ENCODE measurements around the gene ONECUT3.
A peak's percentile ranks its signal among the peaks of the same experiment; 100 is the strongest.
"Not testable (repeated sequence)": the region's sequence is repeated elsewhere in the genome, so short reads cannot be mapped to it uniquely, and the experiment has no call there.

The ONECUT3 gene

DNA sequence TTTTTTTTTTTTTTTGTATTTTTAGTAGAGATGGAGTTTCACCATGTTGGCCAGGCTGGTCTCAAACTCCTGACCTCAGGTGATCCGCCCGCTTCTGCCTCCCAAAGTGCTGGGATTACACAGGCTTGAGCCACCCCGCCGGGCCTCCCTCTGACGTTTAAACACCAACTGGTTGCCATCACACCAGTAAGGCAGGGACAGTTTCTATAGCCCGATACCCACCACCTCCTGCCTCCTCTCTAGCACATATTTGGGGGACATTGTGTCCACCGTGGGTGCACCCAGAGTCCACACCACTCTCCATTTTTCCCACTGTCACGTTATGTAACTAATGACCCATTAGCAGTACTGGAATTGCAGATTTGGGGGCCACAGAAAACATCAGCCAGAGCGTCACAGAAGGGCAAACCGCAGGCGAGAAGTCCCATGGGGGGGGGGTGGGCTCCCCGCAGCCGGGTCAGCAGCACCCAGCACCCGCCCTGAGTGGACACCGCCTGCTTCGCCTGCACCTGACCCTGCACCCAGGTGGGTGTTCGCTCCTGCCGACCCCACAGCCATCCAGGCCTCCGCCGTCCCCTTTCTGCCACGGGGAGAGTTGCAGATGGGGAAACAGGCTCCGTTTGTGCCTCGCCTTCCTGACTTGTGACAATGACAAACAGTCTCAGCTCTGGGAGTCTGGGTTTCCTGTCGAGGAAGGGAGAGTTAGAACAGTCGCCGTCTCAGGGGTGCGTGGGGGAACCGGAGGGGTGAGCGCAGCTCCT is 3.6 kb downstream of the ONECUT3 start:
- DNase-seq: no peak

DNA sequence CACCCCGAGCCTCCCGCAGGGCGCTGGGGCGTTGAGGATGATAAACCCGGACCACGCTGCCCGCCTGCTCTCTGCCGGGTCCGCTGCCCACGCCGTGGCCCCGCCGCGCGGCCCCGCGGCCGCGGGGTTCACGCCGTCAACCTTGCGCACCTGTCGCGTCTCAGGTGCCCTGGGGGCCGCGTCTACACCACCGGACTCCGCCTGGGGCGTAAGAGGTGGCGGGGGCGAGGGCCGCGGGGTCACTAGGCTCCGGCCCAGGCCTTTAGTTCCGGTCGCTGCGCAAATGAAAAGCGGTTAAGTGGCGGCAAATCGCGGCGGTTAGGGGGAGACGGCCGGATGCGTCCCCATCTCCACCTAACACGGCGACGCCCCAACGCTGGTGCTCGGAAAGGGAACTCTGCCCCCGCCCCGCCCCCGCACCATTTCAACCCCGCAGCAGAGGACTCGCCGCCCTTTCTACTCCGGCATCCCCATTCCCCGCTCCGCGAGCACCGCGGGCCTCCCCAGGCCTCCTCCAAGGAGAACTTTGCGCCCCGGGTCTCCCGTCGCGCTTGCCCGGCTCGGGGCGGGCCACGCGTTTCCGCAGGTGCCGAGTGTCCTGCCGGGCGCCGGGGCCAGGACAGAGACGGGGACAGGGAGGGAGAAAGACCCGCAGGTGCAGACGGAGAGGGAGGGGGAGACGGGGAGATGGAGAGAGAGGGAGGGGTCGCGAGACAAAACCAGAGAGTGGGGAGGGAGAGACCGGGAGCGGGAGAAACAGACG is 4.3 kb downstream of the ONECUT3 start:
- no peak for DNase-seq

DNA sequence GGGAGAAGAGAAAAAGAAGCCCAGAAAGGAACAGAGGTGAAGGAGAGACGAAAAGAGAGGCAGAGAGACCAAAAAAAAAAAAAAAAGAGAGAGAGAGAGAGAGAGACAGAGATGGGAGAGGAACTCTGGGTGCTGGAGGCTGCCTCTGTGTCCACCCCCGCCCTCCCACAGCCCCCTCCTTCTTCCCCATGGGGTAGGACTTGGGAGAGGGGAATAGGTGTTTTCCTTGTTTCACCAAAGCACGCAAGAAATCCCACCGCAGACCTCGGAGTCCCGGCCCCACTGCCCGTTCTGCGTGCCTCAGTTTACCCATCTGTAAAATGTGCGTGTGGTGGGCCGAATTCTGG is 4.9 kb downstream of the ONECUT3 start:
- DNase-seq: no peak

DNA sequence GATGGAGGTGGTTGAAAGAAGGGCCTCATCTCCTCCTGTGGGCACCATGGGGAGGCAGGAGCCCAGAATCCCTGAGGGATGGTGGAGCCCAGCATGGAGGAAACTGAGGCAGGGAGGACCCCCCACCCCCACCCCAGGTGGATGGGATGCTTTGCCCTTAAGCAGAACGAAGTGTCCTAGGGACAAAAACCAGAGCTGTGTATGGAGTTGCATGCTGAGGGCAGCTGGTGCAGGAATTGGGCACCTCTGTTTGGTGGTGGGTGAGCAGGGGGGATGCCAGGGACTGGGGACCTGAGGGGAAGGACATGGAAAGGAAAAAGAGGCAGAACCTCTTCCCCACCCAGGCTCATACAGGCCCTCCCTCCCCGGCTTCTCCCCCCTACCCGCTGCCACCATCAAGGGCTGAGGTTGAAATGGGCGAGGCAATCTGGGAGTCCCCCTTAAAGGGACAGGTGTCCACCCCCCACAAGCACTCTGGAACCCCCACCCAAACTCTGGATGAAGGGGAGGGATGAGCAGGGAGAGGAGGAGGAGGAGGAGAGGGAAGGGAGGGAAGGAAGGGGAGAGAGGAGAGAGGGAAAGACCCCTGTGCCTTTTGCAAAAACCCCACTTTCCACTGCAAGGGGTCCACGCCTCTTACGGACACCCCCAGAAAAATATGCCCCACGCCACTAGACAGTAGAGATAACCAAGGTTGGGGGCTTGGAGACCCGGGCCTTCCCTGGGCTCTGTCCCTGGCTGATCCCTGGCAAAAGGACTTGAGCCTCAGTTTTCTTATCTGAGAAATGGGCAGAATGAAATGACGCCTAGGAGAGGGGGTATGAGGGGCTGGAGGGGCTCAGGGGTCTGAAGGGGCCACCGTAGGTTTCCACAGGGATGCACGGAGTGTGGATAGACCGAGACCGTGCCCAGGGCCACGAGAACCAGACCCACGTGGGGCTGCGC is 5.9 kb downstream of the ONECUT3 start:
- no peak for DNase-seq

DNA sequence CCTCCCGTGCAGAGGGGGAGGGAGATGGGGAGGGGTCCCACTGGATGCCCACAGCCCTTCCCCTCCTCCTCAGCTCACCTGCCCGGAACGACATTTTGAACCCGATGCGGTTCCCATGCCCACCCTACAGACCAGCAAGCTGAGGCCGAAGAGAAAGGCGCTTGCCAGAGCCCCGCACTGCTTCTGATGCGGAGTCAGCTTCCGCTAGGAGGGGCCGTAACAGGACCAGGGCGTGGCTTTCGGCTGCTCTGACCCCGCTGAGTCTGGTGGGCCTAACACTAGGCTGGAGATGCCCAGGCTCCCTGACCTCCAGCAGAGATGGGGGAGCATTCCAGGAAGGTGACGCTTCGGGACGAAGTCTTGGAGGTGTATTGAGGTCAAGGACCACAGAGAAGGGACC is 6.7 kb downstream of the ONECUT3 start:
- no peak for DNase-seq

DNA sequence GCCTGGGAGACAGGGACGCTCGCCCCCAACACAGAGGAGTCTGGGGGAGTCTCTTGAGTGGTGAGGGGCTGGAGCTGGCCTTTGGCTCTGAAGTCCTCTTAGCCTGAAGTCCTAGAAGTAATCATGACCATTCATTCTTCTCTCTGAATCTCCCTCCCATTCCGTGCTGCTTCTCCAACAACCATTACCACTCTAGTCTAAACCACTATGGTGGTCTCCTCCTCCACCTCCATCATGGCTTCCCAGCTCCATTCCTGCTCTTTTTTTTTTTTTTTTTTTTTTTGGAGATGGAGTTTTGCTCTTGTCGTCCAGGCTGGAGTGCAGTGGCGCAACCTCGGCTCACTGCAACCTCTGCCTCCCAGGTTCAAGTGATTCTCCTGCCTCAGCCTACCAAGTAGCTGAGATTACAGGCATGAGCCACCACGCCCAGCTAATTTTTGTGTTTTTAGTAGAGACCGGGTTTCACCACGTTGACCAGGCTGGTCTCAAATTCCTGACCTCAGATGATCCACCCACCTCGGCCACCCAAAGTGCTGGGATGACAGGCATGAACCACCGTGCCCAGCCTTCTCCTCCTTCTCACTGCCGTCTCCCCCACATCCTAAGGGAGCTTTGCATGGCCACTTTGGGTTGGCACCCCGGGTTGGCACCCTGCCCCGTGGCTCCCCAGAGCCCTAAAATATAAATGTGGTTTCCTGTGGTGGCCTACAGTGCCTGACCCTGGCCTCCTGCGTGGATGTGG is 7.7 kb downstream of the ONECUT3 start:
- DNase-seq: not testable (repeated sequence)

DNA sequence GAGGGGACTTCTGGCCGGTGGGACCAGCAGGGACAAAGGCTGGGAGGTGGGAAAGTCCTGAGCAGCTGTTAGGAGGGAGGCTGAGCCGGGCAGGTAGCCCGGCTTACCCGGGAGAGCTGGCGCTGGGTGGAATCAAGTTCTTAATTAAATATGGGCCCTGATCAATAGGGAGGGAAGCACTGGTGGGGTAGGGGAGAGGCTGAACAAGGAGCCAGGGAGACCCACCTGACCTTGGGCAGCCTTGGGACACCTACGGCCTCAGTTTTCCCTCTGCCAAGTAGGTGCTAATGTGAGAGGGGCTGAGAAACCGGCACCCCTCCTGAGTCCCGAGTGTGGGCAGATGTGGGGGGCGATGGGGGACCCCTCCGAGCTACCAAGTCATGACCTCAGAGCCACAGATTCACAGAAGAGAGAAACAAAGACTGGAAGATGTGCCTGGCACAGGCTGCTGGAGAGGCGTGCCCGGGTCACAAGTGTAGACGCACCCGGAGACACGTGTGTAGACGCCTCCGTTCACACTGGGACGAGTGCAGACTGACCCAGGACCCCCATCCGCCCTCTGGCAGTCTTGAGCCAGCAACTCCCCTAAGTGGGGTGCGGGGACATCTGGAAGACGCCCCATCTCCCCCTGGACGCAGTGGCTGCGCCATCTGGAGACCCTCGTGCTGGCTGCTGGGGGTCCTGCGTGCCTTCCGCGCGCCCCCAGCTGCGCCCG is 8.4 kb downstream of the ONECUT3 start:
- no peak for DNase-seq

DNA sequence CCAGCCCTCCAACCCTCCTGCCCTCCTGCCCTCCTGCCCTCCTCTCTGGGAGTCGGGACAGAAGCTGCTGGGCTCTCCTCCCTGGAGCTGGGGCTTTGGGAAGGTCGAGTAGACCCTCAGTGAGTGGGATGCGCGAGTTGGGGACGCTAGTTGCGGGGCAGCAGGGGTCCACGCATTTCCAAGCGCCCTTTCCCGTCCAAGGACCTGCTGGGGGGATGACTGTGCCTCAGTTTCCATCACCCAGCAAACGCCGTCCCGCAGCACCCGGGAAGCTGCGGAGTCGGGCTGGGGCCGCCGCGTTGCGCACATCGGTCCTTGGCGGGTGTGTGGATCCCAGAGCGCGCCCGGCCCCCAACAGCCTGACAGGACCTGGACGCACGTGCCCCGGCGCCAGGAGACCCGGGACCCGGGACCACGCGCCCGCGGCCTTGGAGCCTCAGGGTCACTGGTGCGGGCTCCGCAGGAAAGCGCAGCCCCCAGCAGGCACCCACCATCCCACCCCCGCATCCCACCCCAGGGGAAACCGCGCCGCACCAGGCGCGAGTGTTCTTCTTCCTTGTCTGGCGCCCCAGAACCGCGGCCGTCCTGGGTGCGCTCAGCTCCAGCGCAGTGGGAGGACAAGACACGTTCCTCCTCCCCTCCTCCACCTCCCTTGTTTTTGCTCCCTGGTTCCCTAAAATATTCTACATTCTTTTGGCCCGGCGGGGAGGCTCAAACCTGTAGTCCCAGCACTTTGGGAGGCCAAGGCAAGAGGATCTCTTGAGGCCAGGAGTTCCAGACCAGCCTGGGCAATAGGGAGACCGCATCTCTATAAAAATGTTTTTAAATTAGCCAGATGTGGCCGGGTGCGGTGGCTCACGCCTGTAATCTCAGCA is 9.2 kb downstream of the ONECUT3 start:
- no peak for DNase-seq

DNA sequence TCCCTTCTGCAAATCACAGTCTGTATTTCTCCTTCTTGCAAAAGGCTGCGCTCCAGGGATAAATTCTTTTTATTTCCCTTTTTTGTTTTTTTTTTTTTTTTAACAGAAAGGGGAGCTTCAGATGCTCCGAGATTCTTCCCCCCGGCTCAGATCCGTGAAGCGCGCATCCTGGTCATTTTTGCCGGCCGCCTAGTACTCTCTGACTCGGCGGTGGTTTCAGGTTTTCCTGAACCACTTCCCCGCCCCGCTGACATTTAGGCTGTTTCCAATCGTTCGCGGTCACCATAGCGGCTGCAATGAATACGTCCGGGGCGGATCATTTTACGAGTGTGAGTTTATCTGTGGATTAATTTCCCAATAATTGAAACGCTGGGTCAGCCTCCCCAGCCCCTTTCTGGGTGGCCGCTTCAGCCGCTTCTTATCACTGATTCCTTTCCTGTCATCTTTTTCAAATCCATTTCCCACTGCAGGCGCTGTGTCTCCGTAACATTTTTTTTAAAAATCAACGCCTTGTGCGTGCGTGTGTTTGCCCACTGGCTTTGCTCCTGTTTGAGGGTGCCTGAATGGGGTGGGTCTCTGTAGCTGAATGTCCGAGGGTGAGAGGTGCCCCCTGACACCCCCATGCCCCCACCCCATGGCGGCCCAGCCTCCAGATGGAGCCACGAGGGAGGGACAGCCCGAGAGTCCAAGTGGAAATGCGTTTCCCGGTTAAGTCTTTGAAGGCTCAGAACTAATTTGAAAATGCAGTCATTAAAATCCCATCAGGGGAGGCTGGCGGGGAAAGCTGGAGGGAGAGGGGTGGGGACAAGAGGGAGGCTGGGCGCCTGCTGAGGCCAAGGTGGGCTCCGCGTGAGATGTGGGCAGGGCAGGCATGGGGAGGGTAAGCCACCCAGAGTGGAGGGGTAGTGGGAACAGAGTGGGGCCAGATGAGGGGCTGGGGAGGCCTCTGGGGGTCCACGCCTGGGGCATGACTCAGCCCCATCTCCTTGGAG is 10.6 kb downstream of the ONECUT3 start:
- DNase-seq: no peak

DNA sequence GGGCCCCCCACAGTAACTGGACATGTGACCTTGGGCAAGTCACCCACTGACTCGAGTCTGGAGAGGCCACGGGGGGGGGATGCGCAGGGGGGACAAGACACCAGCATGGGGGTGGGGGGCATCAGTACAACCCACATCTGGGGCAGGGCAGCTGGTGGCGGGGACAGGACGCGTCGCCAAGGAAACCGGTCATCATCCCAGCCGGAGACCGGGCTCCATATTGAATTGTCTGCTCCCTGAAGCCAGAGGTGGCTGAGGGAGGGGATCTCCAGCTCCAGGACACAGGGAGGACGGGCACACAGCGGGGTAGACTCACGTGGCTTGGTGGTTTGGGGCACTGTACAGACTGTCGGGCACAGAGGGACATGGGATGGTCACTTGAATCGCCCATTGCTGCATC is 11.4 kb downstream of the ONECUT3 start:
- DNase-seq: no peak

DNA sequence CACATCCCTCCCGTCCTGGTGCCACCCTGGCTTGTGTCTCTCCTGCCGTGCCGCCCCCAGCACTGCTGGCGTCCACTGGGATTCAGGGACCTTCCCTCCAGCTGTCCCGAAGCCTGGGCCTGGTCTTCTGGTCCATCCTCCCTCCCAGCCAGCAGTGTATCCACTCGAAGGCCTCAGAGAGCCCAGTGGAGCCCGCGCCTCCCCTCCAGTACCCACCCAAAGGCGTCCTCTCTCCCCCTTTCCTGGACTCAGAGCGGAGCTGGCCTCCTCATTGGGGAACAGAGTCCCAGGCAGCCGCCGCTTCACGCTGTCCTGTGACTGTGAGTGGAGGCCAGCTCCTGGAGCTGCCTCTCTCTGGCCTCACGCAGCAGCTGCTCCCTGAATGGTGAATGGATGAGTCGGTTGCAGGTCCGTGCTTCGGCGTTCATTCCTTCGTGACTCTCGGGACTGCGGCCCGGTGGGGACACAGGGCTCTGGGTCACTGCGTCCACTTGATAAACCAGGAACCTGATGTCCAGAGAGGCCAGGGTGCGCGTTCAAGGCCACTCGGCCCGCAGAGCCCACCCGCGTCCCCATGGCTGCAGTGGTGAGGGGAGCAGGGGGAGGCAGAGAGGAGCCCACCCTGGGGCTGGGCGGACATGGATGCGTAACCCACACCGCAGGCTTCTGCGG is 12.1 kb downstream of the ONECUT3 start:
- DNase-seq: no peak

DNA sequence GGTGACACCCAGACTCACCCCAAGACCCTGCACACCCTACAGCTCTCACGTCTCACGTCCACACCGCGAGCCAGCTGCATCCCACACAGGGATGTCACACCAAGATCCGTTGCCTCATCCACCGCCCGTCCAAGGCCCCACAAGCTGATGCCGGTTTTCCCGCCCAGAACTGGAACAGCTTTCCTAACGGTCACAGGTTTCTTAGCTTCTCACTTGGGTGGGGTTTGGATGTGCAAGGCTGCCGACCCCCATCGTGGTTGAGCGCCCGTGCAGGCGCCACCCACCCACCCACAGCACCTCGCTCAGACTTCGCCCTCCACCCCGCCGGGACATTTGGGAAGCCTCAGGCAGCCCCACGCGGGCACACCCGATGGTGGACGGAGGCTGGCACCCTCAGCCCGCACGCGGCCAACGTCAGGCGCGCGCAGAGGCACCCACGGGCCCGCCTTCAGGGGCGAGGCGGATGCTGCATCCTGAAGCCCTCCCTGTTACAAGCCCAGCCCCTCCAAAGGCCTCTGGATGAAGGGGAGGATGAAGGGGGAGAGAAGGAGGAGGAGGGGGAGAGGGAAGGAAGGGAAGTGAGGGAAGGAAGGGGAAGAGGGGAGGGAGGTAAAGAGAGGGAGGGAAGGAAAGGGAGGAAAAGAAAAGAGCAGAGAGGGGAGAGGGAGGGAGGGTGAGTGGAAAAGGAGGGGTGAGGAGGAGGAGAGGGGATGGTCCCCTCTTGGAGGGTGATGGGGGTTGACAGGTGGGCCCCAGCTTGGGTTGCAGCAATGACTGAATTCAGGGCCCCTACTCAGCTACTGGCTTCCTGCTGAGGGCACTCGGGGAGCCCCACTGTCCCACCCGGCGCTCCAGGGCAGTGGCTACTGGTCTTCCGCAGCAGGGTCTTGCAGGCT is 12.8 kb downstream of the ONECUT3 start:
- no peak for DNase-seq

DNA sequence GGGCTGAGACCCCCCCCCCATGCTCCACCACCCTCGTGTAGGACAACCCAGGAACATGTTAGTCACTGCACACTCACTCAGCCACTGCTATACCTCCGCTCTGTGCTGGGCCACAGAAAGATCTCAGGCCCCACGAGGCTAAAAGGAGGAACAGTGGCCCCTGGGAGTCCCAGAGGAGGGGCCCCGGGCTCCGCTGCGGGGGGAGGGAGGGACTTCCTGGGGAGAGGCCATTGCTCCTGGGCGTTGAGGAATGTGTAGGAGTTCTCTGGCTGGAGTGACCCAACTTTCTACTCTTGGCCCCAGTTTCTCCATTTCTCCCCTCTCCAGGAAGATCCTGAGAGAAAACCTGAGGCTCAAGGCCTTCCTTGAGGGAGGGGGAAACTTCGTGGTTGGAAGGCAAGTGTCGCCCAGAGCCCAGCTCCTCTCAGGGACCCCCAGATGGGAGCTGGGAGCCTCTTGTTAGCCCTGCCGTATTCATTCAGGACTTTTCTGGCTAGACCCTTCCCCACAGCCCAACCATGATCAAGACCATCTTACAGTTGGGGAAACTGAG is 13.6 kb downstream of the ONECUT3 start:
- no peak for DNase-seq

DNA sequence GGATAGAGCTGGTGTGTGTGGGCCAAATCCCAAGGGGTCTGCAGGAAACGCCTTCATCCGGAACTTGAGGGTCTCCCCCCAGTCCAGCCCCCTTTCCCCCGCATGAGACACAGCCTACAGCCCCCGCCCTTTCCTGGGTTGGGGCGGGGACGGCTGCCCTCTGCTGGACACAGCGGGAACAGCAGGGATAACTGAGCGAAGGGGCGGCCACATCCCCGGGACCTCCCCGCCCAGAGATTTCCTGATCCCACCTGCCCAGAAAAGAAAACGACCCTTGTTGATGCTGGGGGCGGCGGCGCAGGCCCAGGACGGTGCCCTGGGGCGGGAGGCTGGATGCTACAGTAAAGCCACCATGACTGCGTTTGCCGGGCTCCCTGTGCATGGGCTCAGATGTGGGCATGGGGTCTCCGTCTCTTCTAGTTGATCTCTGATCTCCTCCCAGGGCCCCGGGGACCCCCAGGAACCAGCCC is 14.2 kb downstream of the ONECUT3 start:
- peak; percentile 16 to 49 (median 43) for DNase-seq

DNA sequence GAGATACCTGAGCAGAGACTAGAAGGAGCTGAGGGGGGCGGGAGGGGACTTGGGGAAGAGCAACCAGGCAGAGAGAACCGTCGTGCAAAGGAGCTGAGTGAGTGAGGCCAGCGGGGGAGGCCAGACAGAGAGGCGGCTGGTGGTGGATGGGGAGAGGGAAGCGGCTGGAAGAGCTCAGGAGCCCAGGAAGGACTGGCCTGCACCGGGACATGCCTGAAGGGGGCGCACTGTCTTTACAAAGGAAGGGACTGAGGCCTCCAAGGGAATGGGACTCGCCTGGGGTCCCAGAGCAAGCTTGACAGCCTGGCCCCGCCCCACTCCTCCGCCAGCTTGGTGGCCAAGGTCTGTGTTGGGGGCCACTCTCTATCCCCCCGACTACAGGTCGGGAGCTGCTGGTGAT is 14.9 kb downstream of the ONECUT3 start:
- no peak for DNase-seq

DNA sequence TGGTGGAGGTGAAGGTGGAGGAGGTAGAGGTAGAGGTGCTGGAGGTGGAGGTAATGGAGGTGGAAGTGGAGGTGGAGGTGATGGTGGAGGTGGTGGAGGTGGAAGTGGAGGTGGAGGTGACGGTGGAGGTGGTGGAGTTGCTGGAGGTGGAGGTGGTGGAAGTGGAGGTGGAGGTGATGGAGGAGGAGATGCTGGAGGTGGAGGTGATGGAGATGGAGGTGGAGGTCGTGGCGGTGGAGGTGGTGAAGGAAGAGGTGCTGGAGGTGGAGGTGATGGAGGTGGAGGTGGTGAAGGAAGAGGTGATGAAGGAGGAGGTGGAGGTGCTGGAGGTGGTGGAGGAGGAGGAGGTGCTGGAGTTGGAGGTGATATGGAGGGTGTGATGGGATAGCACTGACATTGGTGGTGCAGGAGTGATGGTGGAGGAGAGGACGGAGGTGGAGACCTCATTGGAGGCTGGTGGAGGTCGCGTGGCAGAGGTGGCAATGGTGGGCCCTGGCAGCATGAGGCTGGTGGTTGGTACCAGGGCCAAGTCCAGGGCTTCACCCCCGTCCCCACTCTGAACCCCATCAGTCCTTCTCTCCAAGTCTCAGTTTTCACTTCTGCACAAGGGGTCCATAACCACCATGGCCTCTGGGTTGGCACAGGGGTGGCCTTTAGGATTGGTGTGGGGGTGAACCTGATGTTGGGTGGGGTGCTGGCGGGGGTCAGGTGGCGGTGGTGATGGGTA is 15.8 kb downstream of the ONECUT3 start:
- no peak for DNase-seq

DNA sequence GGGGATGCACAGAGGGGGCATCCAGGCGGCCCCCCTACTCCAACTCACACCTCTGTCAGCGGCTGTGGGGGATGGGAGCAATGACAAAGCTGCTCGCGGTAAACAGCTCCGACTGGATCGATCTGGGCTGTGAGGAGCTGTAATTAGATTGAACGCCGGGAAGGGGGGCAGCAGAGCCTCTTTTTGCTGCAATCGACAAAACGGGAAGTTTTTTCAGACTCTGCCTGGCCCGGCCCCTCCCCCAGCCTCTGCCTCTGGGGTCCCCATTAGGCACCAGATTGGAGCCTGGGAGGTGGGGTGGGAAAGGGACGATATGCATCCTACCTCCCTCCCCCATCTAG is 16.3 kb downstream of the ONECUT3 start:
- DNase-seq: no peak

Data from T-helper 2 cell (primary cell).